Endometrial microvascular endothelial cells (primary cell): ENCODE measurements around the gene CERS4. TPM values are rescaled to one million over a fixed set of nuclear protein-coding genes. Genes with fewer than 3 reads are reported as not detected.
"Not testable (repeated sequence)": the region's sequence is repeated elsewhere in the genome, so short reads cannot be mapped to it uniquely, and the experiment has no call there.

Source experiments
- in situ Hi-C: cut with HindIII; loops from 2 replicates; pipeline ENCODE4 v1.10.0; 2017; ENCODE audit warnings: low sequenced_read_pairs, low pct_unique_long_range_greater_than_20kb; ENCODE audit errors: inconsistent ontology term
- total RNA-seq: library from RNA; depleted of rRNA; stranded (reverse); fragments of >200 nt; gene quantifications from one replicate; pipeline ENCODE4 v1.2.3, GENCODE V29; 2015; ENCODE audit errors: inconsistent ontology term

The CERS4 gene
- total RNA-seq, 1 donor from 2014 or later = 5.7 TPM

DNA sequence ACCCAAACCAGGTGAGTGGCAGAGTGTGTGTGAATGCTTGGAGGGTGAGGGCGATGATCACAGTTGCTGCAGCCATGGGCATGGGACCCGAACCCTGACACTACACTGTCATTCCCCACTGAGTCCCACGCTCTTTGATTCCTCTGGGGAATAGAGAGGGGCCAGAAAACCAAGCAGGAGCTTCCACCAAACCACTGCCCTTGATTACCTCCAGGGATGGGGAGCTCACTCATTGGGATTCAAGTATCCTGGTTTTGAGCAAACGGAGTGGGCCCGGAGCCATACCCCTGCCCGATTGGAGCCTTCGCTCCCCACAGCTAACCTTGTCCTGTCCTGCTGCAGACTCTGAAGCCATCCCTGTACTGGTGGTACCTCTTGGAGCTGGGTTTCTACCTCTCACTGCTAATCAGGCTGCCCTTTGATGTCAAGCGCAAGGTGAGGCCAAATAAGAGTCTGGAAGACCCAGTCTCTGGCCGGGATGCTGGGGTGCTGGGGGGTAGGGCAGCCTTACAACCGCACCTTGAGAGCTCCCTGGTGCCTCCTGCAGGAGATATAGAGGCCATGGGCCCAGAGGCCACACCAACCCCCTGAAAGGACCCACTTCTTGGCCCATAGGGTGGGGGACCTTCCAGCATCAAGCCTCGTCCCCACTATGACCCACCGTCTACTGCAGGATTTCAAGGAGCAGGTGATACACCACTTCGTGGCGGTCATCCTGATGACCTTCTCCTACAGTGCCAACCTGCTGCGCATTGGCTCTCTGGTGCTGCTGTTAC lies 47.3 kb downstream of the CERS4 start:
- in situ Hi-C loops = no loop called here

DNA sequence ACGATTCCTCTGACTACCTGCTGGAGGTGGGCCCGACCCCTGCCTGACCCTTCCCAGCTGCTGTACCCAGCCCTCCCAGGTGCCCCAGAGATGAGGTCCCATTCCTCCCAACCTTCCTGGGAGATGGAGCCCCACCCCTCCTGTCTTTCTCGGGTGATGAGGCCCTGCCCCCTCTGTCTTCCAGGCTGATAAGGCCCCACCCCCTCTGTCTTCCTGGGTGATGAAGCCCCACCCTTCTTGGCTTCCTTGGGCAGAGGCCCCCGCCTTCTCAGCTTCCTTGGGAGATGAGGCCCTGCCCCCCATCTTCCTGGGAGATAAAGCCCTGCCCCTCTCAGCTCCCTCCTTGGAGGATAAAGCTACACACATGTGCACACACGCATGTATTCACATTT lies 47.9 kb downstream of the CERS4 start:
- in situ Hi-C loops = no loop called here

DNA sequence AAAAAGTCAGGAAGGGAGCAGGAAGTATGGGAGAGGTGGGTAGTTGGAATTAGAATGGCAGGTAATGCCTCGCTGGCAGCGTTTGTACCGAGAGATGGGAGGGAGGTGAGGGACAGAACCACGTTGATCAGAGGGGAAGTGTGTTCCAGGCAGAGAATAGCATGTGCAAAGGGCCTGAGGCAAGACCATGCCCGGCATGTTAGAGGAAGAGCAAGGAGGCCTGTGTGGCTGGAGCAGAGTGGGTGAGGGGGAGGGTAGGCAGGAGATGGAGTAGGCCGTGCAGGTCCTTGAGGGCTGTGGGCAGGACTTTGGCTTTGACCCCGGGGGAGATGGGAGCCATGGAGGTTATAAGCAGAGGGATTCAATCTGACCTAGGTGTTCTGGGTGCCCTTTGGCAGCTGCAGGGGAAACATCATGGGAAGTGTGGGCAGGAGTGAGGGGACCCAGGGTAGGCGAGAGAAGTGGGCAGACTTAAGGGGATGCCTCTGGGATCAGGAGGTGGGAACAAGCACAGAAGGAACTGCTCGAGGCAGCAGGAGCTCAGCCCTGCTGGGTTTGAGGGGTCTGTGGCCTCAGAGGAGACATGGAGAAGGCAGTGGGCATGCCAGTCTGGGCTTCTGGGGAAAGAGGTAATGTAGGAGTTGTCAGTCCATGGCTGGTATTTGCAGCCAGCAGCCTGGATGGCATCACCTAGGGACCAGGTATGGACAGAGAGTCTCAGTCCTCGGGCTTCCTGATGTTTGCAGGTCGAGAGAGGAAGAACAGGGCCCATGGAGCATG lies 50.2 kb downstream of the CERS4 start:
- in situ Hi-C loops = no loop called here

DNA sequence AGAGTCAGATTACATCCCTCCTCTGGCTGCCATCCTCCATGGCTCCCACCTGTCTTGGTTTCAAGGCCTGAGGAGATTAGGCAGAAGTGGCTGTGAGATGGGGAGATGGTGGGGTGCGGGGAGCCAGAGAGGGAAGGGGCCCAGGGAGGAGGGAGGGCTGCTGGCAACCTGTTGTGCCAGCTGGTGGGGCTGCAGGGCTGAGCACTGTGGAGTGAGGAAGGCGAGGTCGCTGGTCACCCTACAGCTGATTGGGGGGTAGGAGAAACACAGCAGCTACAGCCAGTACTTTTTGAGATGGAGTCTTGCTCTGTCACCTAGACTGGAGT lies 50.7 kb downstream of the CERS4 start:
- in situ Hi-C loops = no loop called here

DNA sequence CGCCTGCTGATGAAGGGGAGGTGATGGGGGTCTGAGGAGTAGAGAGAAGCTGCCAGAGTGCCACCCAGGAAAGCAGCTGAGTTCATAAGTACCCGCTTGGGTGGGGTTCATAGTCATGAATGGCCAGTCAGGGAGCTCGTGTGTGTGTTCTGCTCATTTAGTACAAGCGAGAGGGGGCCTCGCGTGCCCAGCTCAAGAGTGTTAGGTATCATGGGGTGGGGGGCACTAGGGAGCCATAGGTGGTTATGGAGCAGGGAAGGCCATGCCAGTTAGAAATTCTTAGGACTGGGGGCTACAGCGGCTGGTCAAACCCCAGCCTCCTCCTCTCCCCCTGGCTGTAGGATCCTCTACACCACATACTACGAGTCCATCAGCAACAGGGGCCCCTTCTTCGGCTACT lies 52.2 kb downstream of the CERS4 start:
- in situ Hi-C loops = no loop called here

DNA sequence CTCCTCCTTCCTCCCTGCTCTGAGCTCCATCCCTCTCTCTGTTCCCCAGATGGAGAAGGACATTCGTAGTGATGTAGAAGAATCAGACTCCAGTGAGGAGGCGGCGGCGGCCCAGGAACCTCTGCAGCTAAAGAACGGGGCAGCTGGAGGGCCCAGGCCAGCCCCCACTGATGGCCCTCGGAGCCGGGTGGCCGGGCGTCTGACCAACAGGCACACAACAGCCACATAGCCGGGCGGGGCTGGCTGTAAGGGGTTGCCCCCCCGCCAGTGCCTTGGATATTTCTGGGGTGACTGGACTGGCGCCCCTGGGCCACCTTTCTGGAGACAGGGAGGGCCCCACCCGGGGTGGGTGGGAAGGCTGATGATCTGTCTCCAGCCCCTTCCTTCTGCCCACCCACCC lies 52.7 kb downstream of the CERS4 start:
- in situ Hi-C loops = no loop called here

DNA sequence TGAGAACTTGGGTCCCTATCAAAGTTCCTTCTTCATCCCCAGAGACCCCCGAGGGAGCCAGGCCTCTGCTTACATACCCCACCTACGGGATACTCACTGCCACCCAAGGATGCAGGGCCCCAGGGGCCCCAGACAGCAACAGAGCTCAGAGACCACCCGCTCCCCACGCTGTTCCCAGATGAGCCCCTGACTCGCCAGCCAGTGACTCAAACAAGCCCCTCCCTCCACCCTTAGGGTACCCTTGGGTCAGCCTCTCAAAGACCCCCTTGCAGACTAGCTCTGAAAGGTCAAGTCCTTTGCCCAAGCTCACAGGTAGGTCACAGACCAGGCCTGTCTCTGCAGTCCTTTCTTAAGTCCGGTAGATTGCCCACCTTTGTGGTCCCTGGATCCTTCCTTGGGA lies 53.3 kb downstream of the CERS4 start:
- in situ Hi-C loops = no loop called here

DNA sequence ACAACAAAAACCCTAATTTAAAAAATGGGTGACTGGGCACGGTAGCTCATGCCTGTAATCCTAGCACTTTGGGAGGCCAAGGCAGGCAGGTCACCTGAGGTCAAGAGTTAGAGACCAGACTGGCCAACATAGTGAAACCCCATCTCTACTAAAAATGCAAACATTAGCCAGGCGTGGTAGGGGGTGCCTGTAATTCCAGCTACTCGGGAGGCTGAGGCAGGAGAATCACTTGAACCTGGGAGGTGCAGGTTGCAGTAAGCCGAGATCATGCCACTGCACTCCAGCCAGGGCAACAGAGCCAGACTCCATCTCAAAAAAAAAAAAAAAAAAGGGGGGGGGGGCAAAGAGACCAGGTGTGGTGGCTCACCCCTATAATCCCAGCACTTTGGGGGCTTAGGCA lies 55.1 kb downstream of the CERS4 start:
- in situ Hi-C loops = not testable (repeated sequence)

DNA sequence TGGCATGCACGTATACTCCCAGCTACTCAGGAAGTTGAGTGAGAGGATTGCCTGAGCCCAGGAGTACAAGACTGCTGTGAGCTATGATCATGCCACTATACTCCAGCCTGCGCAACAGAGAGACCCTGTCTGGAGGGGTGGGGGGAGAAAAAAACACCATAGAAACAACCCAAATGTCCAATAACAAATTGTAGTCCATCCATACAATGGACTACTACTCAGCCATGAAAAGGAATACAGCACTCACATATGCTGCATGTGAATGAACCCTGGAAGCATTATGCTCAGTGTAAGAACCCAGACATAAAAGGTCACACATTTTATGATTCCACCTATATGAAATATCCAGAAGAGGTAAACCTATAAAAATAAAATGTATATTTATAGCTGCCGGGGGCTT lies 56.7 kb downstream of the CERS4 start:
- in situ Hi-C loops = no loop called here

DNA sequence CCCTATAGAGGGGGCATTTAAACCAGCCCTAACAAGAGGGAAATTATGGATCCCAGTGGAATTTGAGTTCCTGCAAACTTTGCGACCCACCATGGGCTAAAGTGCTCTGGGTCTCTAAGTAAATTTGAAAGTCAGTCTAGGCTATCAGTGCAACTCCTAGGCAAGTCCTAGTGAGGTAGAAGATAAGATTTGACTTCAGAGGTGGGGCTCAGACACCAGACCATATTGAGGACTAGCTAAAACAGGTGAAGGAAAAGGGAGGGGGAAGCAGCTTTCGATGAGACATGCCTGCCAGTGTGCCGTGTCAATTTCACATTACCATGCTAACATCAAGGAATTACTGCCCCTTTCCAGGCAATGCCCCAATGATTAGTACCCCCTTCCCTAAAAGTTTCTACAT lies 60.6 kb downstream of the CERS4 start:
- in situ Hi-C loops = no loop called here

DNA sequence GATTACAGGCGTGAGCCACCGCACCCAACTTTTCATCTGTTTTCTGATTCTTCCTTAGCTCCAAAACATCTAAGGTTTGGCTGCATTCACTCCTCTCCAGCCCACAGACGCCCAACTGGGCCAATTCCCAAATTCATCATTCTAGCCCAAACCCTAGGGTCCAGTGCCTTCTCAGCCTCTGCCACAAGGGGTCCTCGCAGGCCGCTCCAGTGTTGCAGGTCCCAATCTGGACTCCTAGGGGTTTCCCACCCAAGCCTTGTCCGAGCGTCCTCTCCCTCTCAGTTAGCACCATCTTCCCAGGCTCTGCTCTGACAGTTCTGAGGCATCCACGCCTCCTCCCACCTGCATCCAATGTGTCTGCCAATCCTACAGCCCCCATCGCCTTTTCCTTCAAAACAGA lies 67.3 kb downstream of the CERS4 start:
- in situ Hi-C loops = not testable (repeated sequence)

DNA sequence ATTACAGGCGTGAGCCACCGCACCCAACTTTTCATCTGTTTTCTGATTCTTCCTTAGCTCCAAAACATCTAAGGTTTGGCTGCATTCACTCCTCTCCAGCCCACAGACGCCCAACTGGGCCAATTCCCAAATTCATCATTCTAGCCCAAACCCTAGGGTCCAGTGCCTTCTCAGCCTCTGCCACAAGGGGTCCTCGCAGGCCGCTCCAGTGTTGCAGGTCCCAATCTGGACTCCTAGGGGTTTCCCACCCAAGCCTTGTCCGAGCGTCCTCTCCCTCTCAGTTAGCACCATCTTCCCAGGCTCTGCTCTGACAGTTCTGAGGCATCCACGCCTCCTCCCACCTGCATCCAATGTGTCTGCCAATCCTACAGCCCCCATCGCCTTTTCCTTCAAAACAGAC lies 82.2 kb downstream of the CERS4 start:
- in situ Hi-C loops = not testable (repeated sequence)

DNA sequence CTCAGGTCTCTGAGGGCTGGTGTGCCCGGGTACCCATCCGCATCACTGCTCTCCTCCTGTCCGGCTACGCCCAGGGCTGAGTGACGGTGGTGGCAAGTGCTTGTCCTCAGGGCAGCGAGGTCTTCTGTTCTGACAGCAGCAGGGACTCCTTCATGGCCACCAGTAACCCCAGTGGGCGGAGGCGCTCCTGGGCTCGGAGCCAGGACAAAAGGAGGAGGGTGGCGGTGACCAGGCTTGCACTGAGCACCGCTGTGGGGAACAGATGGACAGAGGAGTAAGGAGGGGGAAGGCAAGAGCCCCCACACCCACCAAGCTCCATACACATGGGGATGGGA lies 93.2 kb downstream of the CERS4 start:
- in situ Hi-C loops = no loop called here

DNA sequence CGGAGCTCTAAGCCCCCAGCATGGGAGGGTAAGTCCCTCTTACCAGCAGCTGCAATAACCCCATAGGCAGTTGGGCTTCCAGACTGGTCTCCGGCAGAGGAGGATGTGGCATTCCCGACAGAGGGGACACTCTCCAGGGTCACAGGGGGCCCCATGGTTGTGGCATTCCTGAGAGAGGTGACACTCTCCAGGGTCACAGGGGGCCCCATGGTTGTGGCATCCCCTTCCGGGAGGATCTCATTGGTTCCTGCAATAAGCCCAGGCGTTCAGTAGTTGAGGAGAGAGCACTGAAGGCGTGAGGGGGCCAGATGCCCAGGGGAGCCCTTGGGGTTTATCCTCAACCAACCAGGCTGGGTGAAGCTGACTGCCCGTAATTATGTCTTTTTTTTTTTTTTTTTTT lies 93.6 kb downstream of the CERS4 start:
- in situ Hi-C loops = no loop called here

DNA sequence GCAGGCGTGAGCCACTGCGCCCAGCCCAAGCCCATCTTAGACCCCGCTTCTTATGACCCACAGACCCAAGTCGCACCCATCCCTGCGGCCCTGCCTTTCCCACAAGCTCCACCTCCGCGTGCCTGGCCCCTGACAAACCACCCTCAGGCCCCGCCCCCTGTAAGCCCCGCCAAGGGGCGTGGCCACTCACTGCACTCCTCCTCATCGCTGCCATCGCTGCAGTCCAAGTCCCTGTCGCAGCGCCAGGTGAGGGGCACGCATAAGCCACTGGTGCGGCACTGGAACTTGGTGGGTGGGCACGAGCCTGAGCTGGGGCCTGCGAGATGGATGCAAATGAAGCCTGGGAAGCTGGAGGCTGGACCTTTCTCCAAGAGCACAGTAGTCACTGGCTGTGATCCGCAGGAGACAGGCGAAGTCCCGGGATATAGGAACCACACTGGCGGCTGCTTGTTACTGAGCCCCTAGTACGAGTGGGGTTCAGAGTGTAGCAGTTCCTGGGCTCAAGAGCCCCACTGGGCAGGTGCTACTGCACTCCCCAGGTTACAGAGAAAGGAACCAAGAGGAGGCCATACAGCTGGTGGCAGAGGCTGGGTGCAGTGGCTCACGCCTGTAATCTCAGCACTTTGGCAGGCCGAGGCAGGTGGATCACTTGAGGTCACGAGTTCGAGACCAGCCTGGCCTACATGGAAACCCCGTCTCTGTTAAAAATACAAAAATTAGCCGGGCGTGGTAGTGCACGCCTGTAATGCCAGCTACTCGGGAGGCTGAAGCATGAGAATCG lies 95.9 kb downstream of the CERS4 start:
- in situ Hi-C loops = no loop called here

DNA sequence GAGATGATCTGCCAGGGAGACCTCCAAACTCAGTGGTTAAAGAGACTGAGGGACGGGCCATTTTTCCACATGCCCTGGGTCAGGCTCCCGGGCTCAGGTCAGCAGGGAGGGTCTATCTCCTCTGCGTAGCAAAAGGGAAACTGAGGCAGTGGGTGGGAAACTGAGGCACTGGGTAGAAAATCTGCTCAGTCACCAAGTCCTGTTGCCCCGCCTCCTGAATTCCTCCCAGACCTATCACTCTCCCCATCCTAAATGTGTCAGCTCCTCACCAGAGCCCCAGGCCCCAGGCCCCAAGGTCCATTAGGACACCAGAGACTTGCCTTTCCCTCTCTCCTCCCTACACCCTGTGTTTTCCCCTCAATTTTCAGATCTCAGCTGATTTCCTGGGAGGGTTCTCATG lies 96.6 kb downstream of the CERS4 start:
- in situ Hi-C loops = no loop called here

DNA sequence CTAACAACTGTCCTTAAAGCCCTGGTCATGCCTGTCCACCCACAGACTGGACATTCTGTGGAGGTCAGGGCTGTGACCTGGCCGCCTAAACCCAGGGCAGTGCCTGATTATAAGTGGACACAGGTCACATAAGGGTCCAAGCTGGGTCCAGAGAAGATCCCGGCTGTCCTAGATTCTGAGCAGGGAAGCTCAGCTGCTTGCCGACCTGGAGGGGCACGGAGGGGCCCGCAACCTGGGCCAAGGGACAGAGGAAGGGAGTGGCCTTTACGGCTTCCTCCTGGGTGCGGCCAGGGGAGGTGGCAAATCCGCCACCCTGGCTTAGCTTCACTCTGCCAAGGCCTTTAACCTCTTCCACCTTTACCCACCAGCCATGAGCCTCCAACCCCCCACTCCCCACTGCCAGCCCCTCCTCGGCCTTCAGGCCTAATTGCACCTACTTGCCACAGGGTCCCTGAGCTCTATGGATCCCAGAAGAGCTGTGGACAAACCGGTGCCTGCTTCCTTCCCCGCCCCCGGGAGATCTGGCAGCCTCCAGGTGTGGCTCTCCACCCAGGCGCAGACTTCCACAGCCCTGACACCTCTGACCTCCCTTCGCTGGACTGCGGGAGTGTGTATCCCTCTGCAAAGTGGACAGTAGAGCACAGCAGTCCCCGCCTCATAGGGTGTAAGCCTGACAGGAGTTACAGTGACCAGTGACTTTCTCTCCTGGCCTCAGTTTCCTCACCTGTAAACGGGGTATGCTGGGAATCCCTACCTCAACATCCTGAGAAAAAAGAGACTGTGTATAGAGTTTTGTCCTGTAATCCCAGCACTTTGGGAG lies 97.3 kb downstream of the CERS4 start:
- in situ Hi-C loops = no loop called here

DNA sequence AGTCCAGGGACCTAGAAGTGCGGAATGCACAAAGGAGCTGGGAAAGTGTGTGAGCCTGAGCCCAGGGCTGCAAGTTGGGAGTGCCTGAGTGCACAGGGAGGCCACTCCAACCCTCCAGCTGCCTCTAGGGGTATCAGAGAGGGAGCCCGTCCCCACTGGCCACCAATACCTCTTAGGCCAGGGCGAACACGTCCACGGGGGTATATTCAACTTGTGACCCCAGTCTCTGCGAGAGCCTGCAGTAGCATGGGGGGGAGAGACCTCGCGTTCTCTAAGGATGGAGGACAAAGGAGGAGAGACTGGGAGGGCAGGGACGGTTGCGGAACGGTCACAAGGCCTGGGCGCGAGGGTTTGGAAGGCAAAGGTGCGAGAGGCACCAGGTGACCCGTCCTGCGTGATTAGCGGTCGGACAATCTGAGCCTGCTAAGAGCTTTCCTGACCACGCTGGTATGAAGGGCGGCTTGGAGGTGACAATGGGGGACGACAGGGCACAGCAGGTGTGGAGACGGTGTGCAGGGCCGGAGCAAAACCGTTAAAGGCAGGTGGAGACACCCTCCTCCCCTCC lies 98.3 kb downstream of the CERS4 start:
- in situ Hi-C loops = no loop called here
